Activated CD4-positive, alpha-beta memory T cell treated with anti-CD3 and anti-CD28 coated beads for 36 hours (primary cell): ENCODE measurements around the gene PRSS21. TPM values are rescaled to one million over a fixed set of nuclear protein-coding genes. Genes with fewer than 3 reads are reported as not detected.

ENCODE experiments used
- CTCF ChIA-PET: fragments of 350-600 bp; sonication (Branson Sonifier 250); formaldehyde crosslinking; loops from one replicate; lab custom pipeline; 2021; ENCODE audit warnings: antibody characterized with exemption, inconsistent platforms; lab: Charles Lee
- POLR2A ChIA-PET: fragments of 350-600 bp; sonication (Branson Sonifier 250); formaldehyde crosslinking; loops from one replicate; lab custom pipeline; 2021; ENCODE audit warnings: antibody characterized with exemption; lab: Charles Lee
- DNase-seq: peaks from one replicate; pipeline ENCODE4 v3.0.0-alpha.2; 2020
- H3K27ac Mint-ChIP-seq: one replicate; pipeline ENCODE4 v1.8.0; 2021; ENCODE audit warnings: mixed read lengths
- H3K27me3 Mint-ChIP-seq: one replicate; pipeline ENCODE4 v1.8.0; 2021; ENCODE audit warnings: mixed read lengths
- H3K36me3 Mint-ChIP-seq: one replicate; pipeline ENCODE4 v1.8.0; 2021; ENCODE audit warnings: mixed read lengths
- H3K4me1 Mint-ChIP-seq: one replicate; pipeline ENCODE4 v1.8.0; 2021; ENCODE audit warnings: low read depth, mixed read lengths
- H3K4me3 Mint-ChIP-seq: one replicate; pipeline ENCODE4 v1.8.0; 2021; ENCODE audit warnings: mild to moderate bottlenecking, mixed read lengths
- H3K9me3 Mint-ChIP-seq: one replicate; pipeline ENCODE4 v1.8.0; 2021; ENCODE audit warnings: mixed read lengths
- intact Hi-C: fragments of 100-400 bp; cut with micrococcal nuclease; formaldehyde crosslinking; loops from one replicate; pipeline ENCODE4 v1.15.1; 2023
- total RNA-seq, 2 experiments: library from RNA; stranded (reverse); gene quantifications; one replicate each; pipeline ENCODE4 v1.2.3, GENCODE V29; 2021

Gene PRSS21, protein sequence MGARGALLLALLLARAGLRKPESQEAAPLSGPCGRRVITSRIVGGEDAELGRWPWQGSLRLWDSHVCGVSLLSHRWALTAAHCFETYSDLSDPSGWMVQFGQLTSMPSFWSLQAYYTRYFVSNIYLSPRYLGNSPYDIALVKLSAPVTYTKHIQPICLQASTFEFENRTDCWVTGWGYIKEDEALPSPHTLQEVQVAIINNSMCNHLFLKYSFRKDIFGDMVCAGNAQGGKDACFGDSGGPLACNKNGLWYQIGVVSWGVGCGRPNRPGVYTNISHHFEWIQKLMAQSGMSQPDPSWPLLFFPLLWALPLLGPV
- 1 to 10 TPM; 4.7 to 6.2 TPM for total RNA-seq

GRCh38 chr16:2816751-2817339, at the start of gene PRSS21:
Gene PRSS21 (plus strand): TSS chr16:2817237. CDS start chr16:2817269, 32 bp downstream.
- DNase-seq, result peak; percentile 40
- intact Hi-C loops, result no loop called here
- ChIA-PET CTCF (interaction anchor here (1.7 kb wide), 1 partner anchor 110 kb away, joined by 3 read pairs; no protein-coding TSS in a partner anchor), POLR2A (interaction anchor here (0.6 kb wide), 1 partner anchor 26 kb away, joined by 3 read pairs; no protein-coding TSS in a partner anchor)
- Mint-ChIP-seq H3K27ac (no peak within 1 kb of the TSS), H3K36me3 (no peaks in the 10 kb centered on the region), H3K4me1 (no peaks in the 10 kb centered on the region), H3K27me3 (peaks cover 2% of the 10 kb centered on the region), H3K4me3 (peak within 1 kb of the TSS; percentile 50), H3K9me3 (no peaks in the 10 kb centered on the region)

DNA sequence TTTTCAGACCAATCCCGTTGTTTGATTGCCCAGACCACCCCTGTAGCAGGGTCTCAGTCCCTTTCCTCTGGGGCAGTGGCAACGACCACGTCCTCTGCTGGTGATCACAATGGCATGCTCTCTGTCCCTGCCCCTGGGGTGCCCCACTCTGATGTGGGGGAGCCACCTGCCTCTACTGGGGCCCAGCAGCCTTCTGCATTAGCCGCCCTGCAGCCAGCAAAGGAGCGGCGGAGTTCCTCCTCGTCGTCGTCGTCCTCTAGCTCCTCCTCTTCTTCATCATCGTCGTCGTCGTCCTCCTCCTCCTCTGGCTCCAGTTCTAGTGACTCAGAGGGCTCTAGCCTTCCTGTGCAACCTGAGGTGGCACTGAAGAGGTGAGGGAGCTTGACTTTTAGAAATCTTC, 49.1 kb upstream of the PRSS21 start:
- no peak overlapping the region for H3K27ac Mint-ChIP-seq
- peaks cover 4% of the 10 kb centered on the region for H3K4me1 Mint-ChIP-seq
- H3K4me3 Mint-ChIP-seq, result no peak overlapping the region
- POLR2A ChIA-PET, result interaction anchor here (2.6 kb wide), 1 partner anchor 15 kb away, joined by 11 read pairs; the partner anchor contains the start of gene SRRM2
- intact Hi-C loops, result no loop called here
- H3K27me3 Mint-ChIP-seq, result no peaks in the 10 kb centered on the region
- no peaks in the 10 kb centered on the region for H3K9me3 Mint-ChIP-seq
- peaks cover 78% of the 10 kb centered on the region for H3K36me3 Mint-ChIP-seq
- CTCF ChIA-PET, result interaction anchor here (1.5 kb wide), 1 partner anchor 17 kb away, joined by 4 read pairs; no protein-coding TSS in a partner anchor
- no peak for DNase-seq

- POLR2A ChIA-PET, result no interaction called here
- intact Hi-C loops, result no loop called here
- CTCF ChIA-PET, result interaction anchor here (1.5 kb wide), 1 partner anchor 16 kb away, joined by 4 read pairs; no protein-coding TSS in a partner anchor
- DNase-seq, result no peak
- peaks cover 76% of the 10 kb centered on the region for H3K36me3 Mint-ChIP-seq
- H3K27ac Mint-ChIP-seq, result peak overlapping the region; percentile 18
- H3K4me3 Mint-ChIP-seq, result no peak overlapping the region
- no peaks in the 10 kb centered on the region for H3K27me3 Mint-ChIP-seq
- H3K4me1 Mint-ChIP-seq, result peaks cover 7% of the 10 kb centered on the region
- H3K9me3 Mint-ChIP-seq, result no peaks in the 10 kb centered on the region
Measured at GRCh38 chr16:2768403-2769089, 48.5 kb upstream of the PRSS21 start.

DNA sequence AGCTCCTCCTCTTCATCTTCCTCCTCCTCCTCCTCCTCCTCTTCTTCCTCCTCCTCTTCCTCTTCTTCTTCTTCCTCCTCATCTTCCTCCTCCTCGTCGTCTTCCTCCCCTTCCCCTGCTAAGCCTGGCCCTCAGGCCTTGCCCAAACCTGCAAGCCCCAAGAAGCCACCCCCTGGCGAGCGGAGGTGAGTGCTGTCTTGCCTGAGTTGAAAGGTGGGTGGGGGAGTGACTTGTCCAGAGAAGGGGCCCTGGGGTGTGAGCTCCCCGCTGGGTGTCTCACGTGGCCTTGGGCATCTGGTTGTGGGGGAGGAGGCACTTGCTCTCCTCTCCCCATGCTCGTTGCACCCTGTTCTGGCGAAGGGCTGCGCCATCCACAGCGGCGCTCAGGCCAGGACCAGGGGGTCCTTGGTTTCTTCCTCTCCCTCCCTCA, 47.9 kb upstream of the PRSS21 start:
- Mint-ChIP-seq H3K36me3 (peaks cover 70% of the 10 kb centered on the region), H3K27me3 (no peaks in the 10 kb centered on the region), H3K4me1 (peaks cover 7% of the 10 kb centered on the region), H3K4me3 (no peak overlapping the region), H3K27ac (peak overlapping the region; percentile 18), H3K9me3 (no peaks in the 10 kb centered on the region)
- no peak for DNase-seq
- CTCF ChIA-PET, result interaction anchor here (1.5 kb wide), 1 partner anchor 16 kb away, joined by 4 read pairs; no protein-coding TSS in a partner anchor
- POLR2A ChIA-PET, result no interaction called here
- intact Hi-C loops, result no loop called here

GRCh38 chr16:2769675-2770056, 47.4 kb upstream of the PRSS21 start:
- ChIA-PET POLR2A (no interaction called here), CTCF (no interaction called here)
- no peaks in the 10 kb centered on the region for H3K27me3 Mint-ChIP-seq
- peaks cover 65% of the 10 kb centered on the region for H3K36me3 Mint-ChIP-seq
- H3K4me1 Mint-ChIP-seq, result peaks cover 7% of the 10 kb centered on the region
- no peak overlapping the region for H3K4me3 Mint-ChIP-seq
- no peak for DNase-seq
- intact Hi-C loops, result no loop called here
- H3K27ac Mint-ChIP-seq, result no peak overlapping the region
- H3K9me3 Mint-ChIP-seq, result no peaks in the 10 kb centered on the region

GRCh38 chr16:2770057-2770951, 46.7 kb upstream of the PRSS21 start:
- POLR2A ChIA-PET, result no interaction called here
- no peaks in the 10 kb centered on the region for H3K27me3 Mint-ChIP-seq
- intact Hi-C loops, result no loop called here
- no peaks in the 10 kb centered on the region for H3K9me3 Mint-ChIP-seq
- no peak overlapping the region for H3K4me3 Mint-ChIP-seq
- peaks cover 9% of the 10 kb centered on the region for H3K4me1 Mint-ChIP-seq
- CTCF ChIA-PET, result no interaction called here
- no peak for DNase-seq
- no peak overlapping the region for H3K27ac Mint-ChIP-seq
- H3K36me3 Mint-ChIP-seq, result peaks cover 59% of the 10 kb centered on the region

DNA sequence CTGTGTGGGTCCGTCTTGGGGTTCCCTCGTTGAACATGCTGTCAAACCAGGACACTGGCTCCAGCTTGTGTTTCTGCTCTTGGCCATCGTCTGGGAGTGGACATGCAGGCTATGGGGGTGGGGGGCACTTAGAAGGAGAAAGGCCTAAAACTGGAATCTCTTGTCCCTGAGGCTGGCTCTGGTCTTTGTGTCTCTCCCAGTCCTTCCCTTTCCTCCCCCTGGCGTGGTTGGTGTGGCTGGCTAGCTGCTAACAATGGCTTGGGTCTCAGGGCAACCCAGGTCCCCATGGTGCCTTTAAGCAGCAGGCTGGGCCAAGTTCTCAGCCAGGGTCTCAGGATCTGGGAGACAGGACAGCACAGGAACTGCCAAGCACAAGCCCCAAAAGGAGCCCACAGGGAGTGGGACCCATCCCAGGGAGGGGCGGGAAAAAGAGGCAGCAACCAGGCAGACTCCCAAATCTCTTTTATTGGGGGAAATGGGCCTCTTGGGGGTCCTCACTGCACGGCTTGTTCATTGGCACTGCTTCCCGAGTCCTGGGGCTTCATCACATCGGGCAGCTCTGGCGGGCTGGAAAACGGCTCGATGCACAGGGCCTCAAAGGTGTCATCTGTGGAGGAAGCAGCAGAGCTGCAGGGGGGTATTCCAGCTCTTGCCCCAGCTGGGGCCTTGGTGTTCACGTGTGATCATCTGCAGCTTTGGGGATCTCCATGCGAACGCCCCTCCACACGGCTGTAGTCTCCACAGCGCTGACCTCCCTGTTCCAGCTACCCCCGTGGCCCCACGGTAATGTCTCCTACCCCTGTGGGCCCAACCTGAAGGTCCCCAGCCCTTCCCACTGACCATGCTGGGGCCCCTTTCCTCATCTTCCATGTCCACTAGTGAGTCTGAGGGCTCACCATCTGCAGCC, 45.3 kb upstream of the PRSS21 start:
- peaks cover 21% of the 10 kb centered on the region for H3K4me1 Mint-ChIP-seq
- H3K36me3 Mint-ChIP-seq, result peaks cover 46% of the 10 kb centered on the region
- ChIA-PET POLR2A (interaction anchor here (0.9 kb wide), 1 partner anchor 18 kb away, joined by 3 read pairs; no protein-coding TSS in a partner anchor), CTCF (interaction anchor here (1.3 kb wide), 1 partner anchor 15 kb away, joined by 4 read pairs; no protein-coding TSS in a partner anchor)
- H3K4me3 Mint-ChIP-seq, result no peak overlapping the region
- no peaks in the 10 kb centered on the region for H3K27me3 Mint-ChIP-seq
- H3K9me3 Mint-ChIP-seq, result no peaks in the 10 kb centered on the region
- no peak overlapping the region for H3K27ac Mint-ChIP-seq
- DNase-seq, result no peak
- intact Hi-C loops, result no loop called here

GRCh38 chr16:2773188-2773968, 43.7 kb upstream of the PRSS21 start:
- Mint-ChIP-seq H3K4me3 (no peak overlapping the region), H3K9me3 (no peaks in the 10 kb centered on the region), H3K27ac (peak overlapping the region; percentile 56), H3K27me3 (no peaks in the 10 kb centered on the region), H3K36me3 (peaks cover 37% of the 10 kb centered on the region), H3K4me1 (peaks cover 26% of the 10 kb centered on the region)
- intact Hi-C loops, result no loop called here
- POLR2A ChIA-PET, result no interaction called here
- CTCF ChIA-PET, result interaction anchor here (1.0 to 1.2 kb wide), 3 partner anchors 11 to 153 kb away, joined by 3 to 4 read pairs (median 4); no protein-coding TSS in a partner anchor
- DNase-seq, result no peak

DNA sequence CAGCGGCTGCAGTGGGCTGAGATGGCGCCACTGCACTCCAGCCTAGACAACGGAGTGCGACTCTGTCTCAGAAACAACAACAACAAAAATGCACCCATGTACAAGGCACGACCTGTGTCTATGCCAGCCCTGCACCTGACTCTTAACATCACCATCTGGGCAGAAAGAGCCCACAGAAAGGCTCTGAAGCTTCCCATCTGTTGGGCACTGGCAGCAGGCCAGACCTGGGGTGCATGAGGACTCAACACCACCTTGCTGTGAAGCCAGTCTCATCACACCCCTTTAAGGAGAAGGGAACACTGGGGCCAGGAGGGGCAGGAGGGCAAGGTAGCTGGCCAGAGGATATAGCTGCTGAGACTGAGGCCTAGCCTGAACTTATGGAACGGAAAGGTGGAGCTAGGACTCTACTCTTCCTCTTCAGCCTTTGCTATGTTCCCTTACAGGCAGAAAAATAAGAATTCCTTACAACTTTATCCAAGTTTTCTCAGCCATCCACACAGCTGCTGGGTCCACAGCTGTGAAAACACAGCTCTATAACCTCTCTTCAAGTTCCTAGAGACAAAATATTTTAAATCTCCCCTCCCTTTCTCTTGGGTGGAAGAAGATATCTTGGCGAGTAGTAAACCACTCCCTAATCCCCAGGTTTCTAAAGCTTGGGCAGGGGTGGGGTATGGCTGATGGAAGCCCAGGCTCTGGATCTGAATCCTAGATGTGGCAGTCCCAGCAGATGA, 42.7 kb upstream of the PRSS21 start:
- Mint-ChIP-seq H3K27ac (no peak overlapping the region), H3K36me3 (peaks cover 30% of the 10 kb centered on the region), H3K27me3 (no peaks in the 10 kb centered on the region), H3K9me3 (no peaks in the 10 kb centered on the region), H3K4me3 (no peak overlapping the region), H3K4me1 (peaks cover 31% of the 10 kb centered on the region)
- DNase-seq, result no peak
- CTCF ChIA-PET, result interaction anchor here (1.0 to 1.2 kb wide), 2 partner anchors 10 to 152 kb away, joined by 4 read pairs; no protein-coding TSS in a partner anchor
- POLR2A ChIA-PET, result no interaction called here
- intact Hi-C loops, result no loop called here
